ENCODE results near the gene FOXR1. TPM values are rescaled to one million over a fixed set of nuclear protein-coding genes. Genes with fewer than 3 reads are reported as not detected.

FOXR1 gene
- total RNA-seq (not detected), polyA plus RNA-seq (ENCODE audit: insufficient read depth, low read depth, low replicate concordance) (not detected)
- long read RNA-seq, donor 1 = 0 reads
- long read RNA-seq, donor 2 = 0 reads
- long read RNA-seq, donor 3 = 0 reads
- long read RNA-seq, donor 4 = 0 reads
- long read RNA-seq, donor 5 = 0 reads
- long read RNA-seq, donor 6 = 0 reads
- long read RNA-seq, donor 7 = 0 reads
- long read RNA-seq, donor 8 = 0 reads
- long read RNA-seq, donor 9 = 0 reads
- long read RNA-seq, donor 10 = 0 reads

- H3K9ac ChIP-seq (ENCODE audit: low read length in 3 of 3) = no peak within 1 kb of the TSS
- H3K27ac ChIP-seq (ENCODE audit: low read depth in 2 of 2, low read length in 2 of 2) = no peak within 1 kb of the TSS
- H3K27me3 ChIP-seq (ENCODE audit: control insufficient read depth, insufficient read depth, low read length) = no peaks in the 10 kb centered on the region
- H3K36me3 ChIP-seq (ENCODE audit: control insufficient read depth in 2 of 3, insufficient read depth in 3 of 3, low read length in 3 of 3) = no peaks in the 10 kb centered on the region
- no peak for TF ChIP-seq CTCF (IDR thresholded peaks at IDR 0.05; ENCODE audit: borderline replicate concordance, extremely low read depth, insufficient read depth)
- H3K4me3 ChIP-seq (ENCODE audit: low read length in 3 of 3) = no peak within 1 kb of the TSS
- DNase-seq = no peak
- intact Hi-C loops (cut with DNase I) = no loop called here
- H3K9me3 ChIP-seq (ENCODE audit: control insufficient read depth in 2 of 3, insufficient read depth in 1 of 3, low read length in 3 of 3) = no peaks in the 10 kb centered on the region
- no peak for FAIRE-seq
- no peaks in the 10 kb centered on the region for H3K4me1 ChIP-seq (ENCODE audit: control insufficient read depth in 2 of 3, insufficient read depth in 2 of 3, low read depth in 1 of 3, low read length in 3 of 3)
Measured at GRCh38 chr11:118971646-118972045, at the start of gene FOXR1. Gene FOXR1 (plus strand): TSS chr11:118971761. CDS start chr11:118971932, 171 bp downstream.

- intact Hi-C loops (cut with DNase I) = no loop called here
- Histone ChIP-seq H3K27me3 (ENCODE audit: control insufficient read depth, insufficient read depth, low read length) (no peaks in the 10 kb centered on the region), H3K4me1 (ENCODE audit: control insufficient read depth in 2 of 3, insufficient read depth in 2 of 3, low read depth in 1 of 3, low read length in 3 of 3) (peaks cover 4 to 65% (median 47%) of the 10 kb centered on the region in 3 donors), H3K9me3 (ENCODE audit: control insufficient read depth in 2 of 3, insufficient read depth in 1 of 3, low read length in 3 of 3) (no peaks in the 10 kb centered on the region), H3K9ac (ENCODE audit: low read length in 3 of 3) (peak overlapping the region in 2 of 3 donors; percentile 56 to 95), H3K4me3 (ENCODE audit: low read length in 3 of 3) (peak overlapping the region in 2 of 3 donors; percentile 43 to 92), H3K36me3 (ENCODE audit: control insufficient read depth in 2 of 3, insufficient read depth in 3 of 3, low read length in 3 of 3) (no peaks in the 10 kb centered on the region), H3K27ac (ENCODE audit: low read depth in 2 of 2, low read length in 2 of 2) (peak overlapping the region; percentile 85 to 96)
- DNase-seq = peak; percentile 59 to 96 (median 72)
- no peak for FAIRE-seq
- TF ChIP-seq CTCF (IDR thresholded peaks at IDR 0.05; ENCODE audit: borderline replicate concordance, extremely low read depth, insufficient read depth) = no peak
Measured at GRCh38 chr11:118921929-118922744, 49.4 kb upstream of the FOXR1 start.

GRCh38 chr11:118922745-118923627, 48.6 kb upstream of the FOXR1 start:
- Histone ChIP-seq H3K9ac (ENCODE audit: low read length in 3 of 3) (peak overlapping the region in 2 of 3 donors; percentile 95 to 96), H3K36me3 (ENCODE audit: control insufficient read depth in 2 of 3, insufficient read depth in 3 of 3, low read length in 3 of 3) (no peaks in the 10 kb centered on the region), H3K4me3 (ENCODE audit: low read length in 3 of 3) (peak overlapping the region; percentile 22 to 92 (median 86)), H3K27me3 (ENCODE audit: control insufficient read depth, insufficient read depth, low read length) (no peaks in the 10 kb centered on the region), H3K27ac (ENCODE audit: low read depth in 2 of 2, low read length in 2 of 2) (peak overlapping the region; percentile 85 to 96), H3K4me1 (ENCODE audit: control insufficient read depth in 2 of 3, insufficient read depth in 2 of 3, low read depth in 1 of 3, low read length in 3 of 3) (peaks cover 4 to 64% (median 39%) of the 10 kb centered on the region in 3 donors), H3K9me3 (ENCODE audit: control insufficient read depth in 2 of 3, insufficient read depth in 1 of 3, low read length in 3 of 3) (no peaks in the 10 kb centered on the region)
- no peak for TF ChIP-seq CTCF (IDR thresholded peaks at IDR 0.05; ENCODE audit: borderline replicate concordance, extremely low read depth, insufficient read depth)
- FAIRE-seq = no peak
- peak in 2 of 5 donors; percentile 58 to 77 for DNase-seq
- intact Hi-C loops (cut with DNase I) = no loop called here
